Breast epithelium (tissue), 4 donors: ENCODE results near the gene PIGT. TPM values are rescaled to one million over a fixed set of nuclear protein-coding genes. Genes with fewer than 3 reads are reported as not detected.
A peak's percentile ranks its signal among the peaks of the same experiment; 100 is the strongest.

Source experiments
- DNase-seq, 2 donors: peaks; one replicate each; pipeline ENCODE4 v3.0.0-alpha.2; 2019; ENCODE audit warnings: low spot score in 2 of 2
- H3K27ac ChIP-seq, 2 donors: fragments of 200-600 bp; sonication (generic) in 1 of 2; one replicate each; pipeline ENCODE4 v1.5.1; 2016 to 2019; ENCODE audit warnings: mild to moderate bottlenecking in 1 of 2
- H3K27me3 ChIP-seq, 2 donors: fragments of 200-600 bp; sonication (generic) in 1 of 2; one replicate each; pipeline versions ENCODE4 v1.5.1 to v1.6.0; 2017 to 2019; ENCODE audit warnings: control low read depth in 1 of 2, mild to moderate bottlenecking in 1 of 2
- H3K36me3 ChIP-seq: fragments of 200-600 bp; one replicate; pipeline ENCODE4 v1.5.1; 2019
- H3K4me1 ChIP-seq, 2 donors: fragments of 200-600 bp; sonication (generic); one replicate each; pipeline ENCODE4 v1.5.1; 2016 to 2019; ENCODE audit warnings: control low read depth in 1 of 2
- H3K4me3 ChIP-seq, 3 donors: fragments of 200-600 bp; sonication (generic); 1 replicate in 2 of 3; 2 replicates in 1 of 3; pipeline ENCODE4 v1.5.1; 2016 to 2019; ENCODE audit warnings: mild to moderate bottlenecking in 3 of 3, moderate library complexity in 2 of 3
- H3K9me3 ChIP-seq, 2 donors: fragments of 200-600 bp; sonication (generic) in 1 of 2; one replicate each; pipeline ENCODE4 v1.5.1; 2016 to 2019; ENCODE audit warnings: control low read depth in 1 of 2
- POLR2A ChIP-seq: fragments of 450-650 bp; IDR thresholded peaks from one replicate; pipeline ENCODE4 v1.6.1; 2016; ENCODE audit warnings: antibody characterized with exemption, mild to moderate bottlenecking, moderate library complexity
- POLR2AphosphoS5 ChIP-seq, 3 donors: sonication (generic); formaldehyde crosslinking; IDR thresholded peaks; one replicate each; pipeline ENCODE4 v1.6.1; 2017; ENCODE audit warnings: antibody characterized with exemption in 3 of 3
- intact Hi-C: fragments of 100-400 bp; cut with DNase I; formaldehyde crosslinking; loops from one replicate; pipeline ENCODE4 v1.15.1; 2023; ENCODE audit warnings: low total_unique reads
- total RNA-seq, 3 donors: library from RNA; depleted of rRNA; stranded (reverse); fragments of >200 nt; gene quantifications; one replicate each; pipeline ENCODE4 v1.1.0, GENCODE V29; 2016
- TF ChIP-seq, protein P1 (sequence below), 3 donors: fragments of 450-650 bp; IDR thresholded peaks; one replicate each; pipeline ENCODE4 v1.5.1; 2016 to 2017; ENCODE audit warnings: antibody characterized with exemption in 3 of 3, mild to moderate bottlenecking in 3 of 3, moderate library complexity in 3 of 3

The PIGT gene
- total RNA-seq, 3 donors from 2014 or later: 74.1 to 103 (median 76.7) TPM

DNA sequence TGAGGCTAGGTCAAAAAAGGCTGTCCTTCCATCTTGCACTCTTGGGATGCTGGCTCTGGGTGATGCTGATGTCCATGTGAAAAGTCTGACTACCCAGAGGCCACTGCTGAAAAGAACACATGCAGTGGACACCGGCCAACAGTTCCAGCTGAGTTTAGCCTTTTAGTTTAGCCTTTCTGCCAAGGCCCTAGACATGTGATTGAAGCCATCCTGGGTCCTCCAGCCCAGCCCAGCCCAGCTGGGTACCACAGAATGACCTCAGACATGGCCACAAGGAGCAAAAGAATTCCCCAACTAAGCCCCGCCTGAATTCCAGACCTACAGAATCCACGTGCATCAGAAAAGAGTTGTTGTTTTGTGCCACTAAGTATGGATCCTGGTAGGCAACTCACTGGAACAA, 17.4 kb downstream of the PIGT start:
- H3K4me1 ChIP-seq: no peaks in the 10 kb centered on the region
- H3K4me3 ChIP-seq: no peak overlapping the region
- DNase-seq: no peak
- no peak for TF ChIP-seq POLR2AphosphoS5 (IDR thresholded peaks at IDR 0.05)
- TF ChIP-seq, protein P1, sequence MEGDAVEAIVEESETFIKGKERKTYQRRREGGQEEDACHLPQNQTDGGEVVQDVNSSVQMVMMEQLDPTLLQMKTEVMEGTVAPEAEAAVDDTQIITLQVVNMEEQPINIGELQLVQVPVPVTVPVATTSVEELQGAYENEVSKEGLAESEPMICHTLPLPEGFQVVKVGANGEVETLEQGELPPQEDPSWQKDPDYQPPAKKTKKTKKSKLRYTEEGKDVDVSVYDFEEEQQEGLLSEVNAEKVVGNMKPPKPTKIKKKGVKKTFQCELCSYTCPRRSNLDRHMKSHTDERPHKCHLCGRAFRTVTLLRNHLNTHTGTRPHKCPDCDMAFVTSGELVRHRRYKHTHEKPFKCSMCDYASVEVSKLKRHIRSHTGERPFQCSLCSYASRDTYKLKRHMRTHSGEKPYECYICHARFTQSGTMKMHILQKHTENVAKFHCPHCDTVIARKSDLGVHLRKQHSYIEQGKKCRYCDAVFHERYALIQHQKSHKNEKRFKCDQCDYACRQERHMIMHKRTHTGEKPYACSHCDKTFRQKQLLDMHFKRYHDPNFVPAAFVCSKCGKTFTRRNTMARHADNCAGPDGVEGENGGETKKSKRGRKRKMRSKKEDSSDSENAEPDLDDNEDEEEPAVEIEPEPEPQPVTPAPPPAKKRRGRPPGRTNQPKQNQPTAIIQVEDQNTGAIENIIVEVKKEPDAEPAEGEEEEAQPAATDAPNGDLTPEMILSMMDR (IDR thresholded peaks at IDR 0.05): no peak
- no peak for TF ChIP-seq POLR2A
- no peaks in the 10 kb centered on the region for H3K9me3 ChIP-seq
- no peaks in the 10 kb centered on the region for H3K27me3 ChIP-seq
- intact Hi-C loops: no loop called here
- no peak overlapping the region for H3K27ac ChIP-seq
- H3K36me3 ChIP-seq: no peaks in the 10 kb centered on the region

DNA sequence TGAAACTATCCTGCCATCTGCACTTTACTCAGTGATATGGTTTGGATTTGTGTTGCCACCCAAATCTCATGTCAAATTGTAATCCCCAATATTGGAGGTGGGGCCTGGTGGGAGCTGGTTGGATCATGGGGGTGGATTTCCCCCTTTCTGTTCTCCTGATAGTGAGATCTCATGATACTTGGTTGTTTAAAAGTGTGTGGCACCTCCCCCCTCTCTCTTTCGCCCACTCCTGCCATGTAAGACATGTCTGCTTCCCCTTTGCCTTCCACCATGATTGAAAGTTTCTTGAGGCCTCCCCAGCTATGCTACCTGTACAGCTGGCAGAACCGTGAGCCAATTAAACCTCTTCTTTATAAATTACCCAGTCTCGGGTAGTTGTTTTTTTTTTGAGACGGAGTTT, 18.0 kb downstream of the PIGT start:
- DNase-seq: no peak
- Histone ChIP-seq H3K27ac (no peak overlapping the region), H3K4me1 (no peaks in the 10 kb centered on the region), H3K36me3 (no peaks in the 10 kb centered on the region), H3K27me3 (no peaks in the 10 kb centered on the region), H3K9me3 (no peaks in the 10 kb centered on the region), H3K4me3 (no peak overlapping the region)
- intact Hi-C loops: no loop called here
- TF ChIP-seq, protein P1 (IDR thresholded peaks at IDR 0.05): no peak
- no peak for TF ChIP-seq POLR2AphosphoS5 (IDR thresholded peaks at IDR 0.05)
- TF ChIP-seq POLR2A: no peak

GRCh38 chr20:45436732-45437485, 21.0 kb downstream of the PIGT start:
- no peaks in the 10 kb centered on the region for H3K9me3 ChIP-seq
- H3K27ac ChIP-seq: peak overlapping the region; percentile 48 to 61
- peak; percentile 70 to 89 for DNase-seq
- intact Hi-C loops: no loop called here
- no peaks in the 10 kb centered on the region for H3K36me3 ChIP-seq
- H3K4me1 ChIP-seq: no peaks in the 10 kb centered on the region
- H3K4me3 ChIP-seq: peak overlapping the region; percentile 49 to 68 (median 55)
- no peaks in the 10 kb centered on the region for H3K27me3 ChIP-seq
- TF ChIP-seq POLR2A (no peak), POLR2AphosphoS5 (IDR thresholded peaks at IDR 0.05) (peak; percentile 54 to 77 (median 67))
- TF ChIP-seq, protein P1 (IDR thresholded peaks at IDR 0.05): peak; percentile 94 to 96 (median 95)

DNA sequence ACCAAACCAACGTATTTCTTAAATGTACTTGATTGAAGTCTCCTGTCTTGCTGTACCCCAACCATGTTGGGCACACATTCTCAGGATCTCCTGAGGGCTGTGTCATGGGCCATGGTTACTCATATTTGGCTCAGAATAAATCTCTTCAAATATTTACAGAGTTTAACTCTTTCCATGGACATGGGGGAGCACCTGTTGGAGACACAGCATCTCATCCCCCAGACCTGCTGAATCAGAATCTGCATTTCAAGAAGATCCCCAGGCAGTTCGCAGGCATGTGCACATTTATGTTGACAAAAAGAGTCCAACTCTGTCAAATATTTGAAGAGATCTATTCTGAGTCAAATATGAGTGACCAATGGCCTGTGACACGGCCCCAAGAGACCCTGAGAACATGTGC, 24.5 kb downstream of the PIGT start:
- H3K36me3 ChIP-seq: no peaks in the 10 kb centered on the region
- H3K27ac ChIP-seq: no peak overlapping the region
- intact Hi-C loops: no loop called here
- no peaks in the 10 kb centered on the region for H3K4me1 ChIP-seq
- DNase-seq: no peak
- H3K27me3 ChIP-seq: no peaks in the 10 kb centered on the region
- TF ChIP-seq POLR2A (no peak), POLR2AphosphoS5 (IDR thresholded peaks at IDR 0.05) (no peak)
- TF ChIP-seq, protein P1 (IDR thresholded peaks at IDR 0.05): no peak
- H3K9me3 ChIP-seq: no peaks in the 10 kb centered on the region
- no peak overlapping the region for H3K4me3 ChIP-seq

DNA sequence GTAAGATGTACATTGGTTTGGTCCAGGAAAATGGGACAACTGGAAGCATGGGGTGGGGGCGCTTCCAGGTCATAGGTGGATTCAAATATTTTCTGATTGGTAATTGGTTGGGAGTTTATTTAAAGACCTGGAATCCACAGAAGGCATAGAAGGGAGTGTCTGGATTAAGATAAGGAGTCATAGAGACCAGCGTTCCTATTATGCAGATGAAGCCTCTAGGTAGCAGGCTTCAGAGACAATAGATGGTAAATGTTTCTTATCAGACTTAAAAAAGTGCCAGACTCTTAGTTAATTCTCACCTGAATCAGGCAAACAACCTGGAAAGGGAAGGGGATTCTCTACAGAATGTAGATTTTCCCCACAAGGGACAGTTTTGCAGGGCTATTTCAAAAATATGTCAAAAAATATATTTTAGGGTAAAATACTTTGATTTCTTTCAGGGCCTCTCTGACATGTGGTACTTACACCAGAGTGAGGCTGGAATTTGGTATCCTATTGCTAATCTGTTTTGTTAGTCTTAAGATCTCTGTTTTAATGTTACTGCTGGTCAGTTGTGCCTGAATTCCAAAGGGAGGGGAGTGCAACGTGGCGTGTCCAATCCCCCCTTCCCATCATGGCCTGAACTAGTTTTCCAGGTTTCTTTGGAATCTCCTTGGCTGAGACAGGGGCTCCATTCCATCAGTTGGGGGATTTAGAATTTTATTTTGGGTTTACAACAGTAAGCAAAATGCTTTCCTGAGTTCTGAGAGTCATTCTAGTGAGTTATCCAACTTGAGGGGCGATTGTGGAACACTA, 25.1 kb downstream of the PIGT start:
- H3K27ac ChIP-seq: no peak overlapping the region
- no peaks in the 10 kb centered on the region for H3K27me3 ChIP-seq
- H3K9me3 ChIP-seq: no peaks in the 10 kb centered on the region
- H3K4me1 ChIP-seq: no peaks in the 10 kb centered on the region
- no peak overlapping the region for H3K4me3 ChIP-seq
- no peaks in the 10 kb centered on the region for H3K36me3 ChIP-seq
- intact Hi-C loops: no loop called here
- TF ChIP-seq POLR2AphosphoS5 (IDR thresholded peaks at IDR 0.05): no peak
- TF ChIP-seq, protein P1 (IDR thresholded peaks at IDR 0.05): no peak
- no peak for TF ChIP-seq POLR2A
- no peak for DNase-seq
